WTC11 (cell line): Measurements from ENCODE around the gene MAST1. TPM values are rescaled to one million over a fixed set of nuclear protein-coding genes. Genes with fewer than 3 reads are reported as not detected.

Experiments used
- ATAC-seq: fragments of 200-7000 bp; cut with Tn5 transposase; 2 replicates; pipeline ENCODE4 v1.10.0; 2021; ENCODE audit warnings: mild to moderate bottlenecking, moderate library complexity
- CTCF ChIA-PET: fragments of 300-600 bp; sonication (Branson Sonifier 250); formaldehyde crosslinking; loops from one replicate; lab custom pipeline; 2021; ENCODE audit warnings: antibody characterized with exemption; lab: Charles Lee
- POLR2A ChIA-PET: fragments of 350-600 bp; sonication (Branson Sonifier 250); formaldehyde crosslinking; loops from one replicate; lab custom pipeline; 2021; ENCODE audit warnings: antibody characterized with exemption; lab: Charles Lee
- DNase-seq: peaks from one replicate; pipeline ENCODE4 v3.0.0; 2021; ENCODE audit warnings: low spot score
- H3K27ac Mint-ChIP-seq: 2 replicates; pipeline ENCODE4 v1.8.0; 2021; ENCODE audit warnings: mixed read lengths
- H3K27me3 Mint-ChIP-seq: 2 replicates; pipeline ENCODE4 v1.8.0; 2021; ENCODE audit warnings: low read depth, mild to moderate bottlenecking, moderate library complexity, mixed read lengths
- H3K36me3 Mint-ChIP-seq: 2 replicates; pipeline ENCODE4 v1.8.0; 2021; ENCODE audit warnings: mixed read lengths
- H3K4me1 Mint-ChIP-seq: 2 replicates; pipeline ENCODE4 v1.8.0; 2022; ENCODE audit warnings: mixed read lengths
- H3K4me3 Mint-ChIP-seq: 2 replicates; pipeline ENCODE4 v1.8.0; 2021; ENCODE audit warnings: mild to moderate bottlenecking, moderate library complexity, mixed read lengths
- H3K9me3 Mint-ChIP-seq: 2 replicates; pipeline ENCODE4 v1.8.0; 2021; ENCODE audit warnings: mixed read lengths
- CBFB ChIP-seq: sonication (generic); formaldehyde crosslinking; IDR thresholded peaks from 2 replicates; pipeline ENCODE4 v1.8.1; 2022; ENCODE audit warnings: mild to moderate bottlenecking, low read depth, missing genetic modification reagents
- CREB1 ChIP-seq: sonication (generic); formaldehyde crosslinking; IDR thresholded peaks from 2 replicates; pipeline ENCODE4 v1.8.0; 2023; ENCODE audit warnings: mild to moderate bottlenecking, missing genetic modification reagents
- EMX1 ChIP-seq: fragments of 250-450 bp; sonication (Bioruptor Pico); IDR thresholded peaks from 2 replicates; pipeline ENCODE4 v1.8.0; 2021; ENCODE audit warnings: mild to moderate bottlenecking
- FOXK1 ChIP-seq: sonication (generic); formaldehyde crosslinking; IDR thresholded peaks from 2 replicates; pipeline ENCODE4 v1.8.0; 2022; ENCODE audit warnings: mild to moderate bottlenecking, moderate library complexity, missing genetic modification reagents
- FOXP1 ChIP-seq: sonication (generic); formaldehyde crosslinking; IDR thresholded peaks from 2 replicates; pipeline ENCODE4 v1.8.0; 2022; ENCODE audit warnings: missing genetic modification reagents, mild to moderate bottlenecking, moderate library complexity, borderline replicate concordance
- GABPB1 ChIP-seq: sonication (generic); formaldehyde crosslinking; IDR thresholded peaks from 2 replicates; pipeline ENCODE4 v1.8.1; 2023; ENCODE audit warnings: mild to moderate bottlenecking, missing genetic modification reagents
- IRF2 ChIP-seq: sonication (generic); formaldehyde crosslinking; IDR thresholded peaks from 2 replicates; pipeline ENCODE4 v1.8.0; 2022; ENCODE audit warnings: low read depth, missing genetic modification reagents, borderline replicate concordance
- NR3C1 ChIP-seq: sonication (generic); formaldehyde crosslinking; conservative IDR thresholded peaks from 2 replicates; pipeline ENCODE4 v1.8.1; 2023; ENCODE audit warnings: low read depth, mild to moderate bottlenecking, missing genetic modification reagents
- SOX15 ChIP-seq: fragments of 250-450 bp; sonication (Bioruptor Pico); IDR thresholded peaks from 2 replicates; pipeline ENCODE4 v1.9.0; 2021; ENCODE audit warnings: mild to moderate bottlenecking
- TCF7 ChIP-seq: sonication (generic); formaldehyde crosslinking; IDR thresholded peaks from 2 replicates; pipeline ENCODE4 v1.8.0; 2022; ENCODE audit warnings: mild to moderate bottlenecking, low read depth, missing genetic modification reagents, moderate library complexity
- total RNA-seq: library from RNA; stranded (reverse); gene quantifications from 3 replicates; pipeline ENCODE4 v1.2.3, GENCODE V29; 2021
- TF ChIP-seq, protein P1 (sequence below): sonication (generic); formaldehyde crosslinking; IDR thresholded peaks from 2 replicates; pipeline ENCODE4 v1.8.1; 2023; ENCODE audit warnings: mild to moderate bottlenecking, missing genetic modification reagents, moderate library complexity
- TF ChIP-seq, protein P2 (sequence below): sonication (generic); formaldehyde crosslinking; IDR thresholded peaks from 2 replicates; pipeline ENCODE4 v1.8.1; 2023; ENCODE audit warnings: mild to moderate bottlenecking, missing genetic modification reagents, moderate library complexity
- TF ChIP-seq, protein P3 (sequence below): sonication (generic); formaldehyde crosslinking; IDR thresholded peaks from 2 replicates; pipeline ENCODE4 v1.8.1; 2023; ENCODE audit warnings: mild to moderate bottlenecking, missing genetic modification reagents, borderline replicate concordance
- TF ChIP-seq, protein P4 (sequence below): sonication (generic); formaldehyde crosslinking; IDR thresholded peaks from 2 replicates; pipeline ENCODE4 v1.8.1; 2022; ENCODE audit warnings: missing genetic modification reagents, borderline replicate concordance
- TF ChIP-seq, protein P5 (sequence below): fragments of 200-600 bp; IDR thresholded peaks from 2 replicates; pipeline ENCODE4 v1.8.0; 2022; ENCODE audit warnings: antibody characterized with exemption
- TF ChIP-seq, protein P6 (sequence below): sonication (generic); formaldehyde crosslinking; IDR thresholded peaks from 2 replicates; pipeline ENCODE4 v1.8.0; 2023; ENCODE audit warnings: missing genetic modification reagents
- TF ChIP-seq, protein P7 (sequence below): sonication (generic); formaldehyde crosslinking; IDR thresholded peaks from 2 replicates; pipeline ENCODE4 v1.8.1; 2022; ENCODE audit warnings: low read depth, mild to moderate bottlenecking, moderate library complexity, missing genetic modification reagents, borderline replicate concordance
- TF ChIP-seq, protein P8 (sequence below): fragments of 250-450 bp; sonication (Bioruptor Pico); IDR thresholded peaks from 2 replicates; pipeline ENCODE4 v1.8.0; 2021; ENCODE audit warnings: mild to moderate bottlenecking
- TF ChIP-seq, protein P9 (sequence below): sonication (generic); formaldehyde crosslinking; conservative IDR thresholded peaks from 2 replicates; pipeline ENCODE4 v1.8.1; 2023; ENCODE audit warnings: mild to moderate bottlenecking, low read depth, missing genetic modification reagents, moderate library complexity

MAST1 gene
- total RNA-seq, 1 experiment from 2014 or later = 24.3 TPM

DNA sequence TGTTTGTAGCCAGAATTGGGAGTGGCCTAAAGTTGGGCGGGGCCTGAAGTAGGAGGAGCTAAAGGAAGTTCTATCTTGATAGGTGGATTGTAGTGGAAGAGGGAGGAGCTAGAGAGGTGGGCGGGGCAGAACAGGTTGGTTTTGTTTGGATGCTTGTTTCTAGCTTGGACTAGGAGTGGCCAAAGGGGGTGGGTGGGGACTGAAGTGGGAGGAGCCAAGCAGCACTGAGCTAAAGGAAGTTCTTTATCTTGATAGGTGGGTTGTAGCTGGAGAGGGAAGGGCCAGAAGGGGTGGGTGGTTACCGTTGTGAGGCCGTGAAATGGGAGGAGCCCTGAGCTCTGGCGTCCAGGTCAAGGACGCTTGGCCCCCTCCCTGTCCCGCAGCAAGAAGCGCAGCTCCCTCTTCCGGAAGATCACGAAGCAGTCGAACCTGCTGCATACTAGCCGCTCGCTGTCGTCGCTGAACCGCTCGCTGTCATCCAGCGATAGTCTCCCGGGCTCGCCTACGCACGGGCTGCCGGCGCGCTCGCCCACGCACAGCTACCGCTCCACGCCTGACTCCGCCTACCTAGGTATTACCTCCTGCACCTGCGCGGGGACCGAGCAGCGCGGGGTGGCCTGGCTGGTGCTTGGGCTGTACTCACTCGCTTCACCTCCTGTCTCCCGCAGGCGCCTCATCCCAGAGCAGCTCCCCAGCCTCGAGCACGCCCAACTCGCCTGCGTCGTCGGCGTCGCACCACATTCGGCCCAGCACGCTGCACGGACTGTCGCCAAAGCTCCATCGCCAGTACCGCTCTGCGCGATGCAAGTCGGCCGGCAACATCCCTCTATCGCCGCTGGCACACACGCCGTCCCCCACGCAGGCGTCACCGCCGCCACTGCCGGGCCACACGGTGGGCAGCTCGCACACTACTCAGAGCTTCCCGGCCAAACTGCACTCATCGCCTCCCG is 34.9 kb downstream of the MAST1 start:
- Mint-ChIP-seq H3K4me1 (no peaks in the 10 kb centered on the region; the same call in 1 of the 2 replicates), H3K9me3 (peaks cover 8% of the 10 kb centered on the region), H3K27ac (no peak overlapping the region), H3K4me3 (peak overlapping the region; percentile 67), H3K27me3 (peaks cover 30% of the 10 kb centered on the region), H3K36me3 (peaks cover 50% of the 10 kb centered on the region)
- TF ChIP-seq, protein P1, sequence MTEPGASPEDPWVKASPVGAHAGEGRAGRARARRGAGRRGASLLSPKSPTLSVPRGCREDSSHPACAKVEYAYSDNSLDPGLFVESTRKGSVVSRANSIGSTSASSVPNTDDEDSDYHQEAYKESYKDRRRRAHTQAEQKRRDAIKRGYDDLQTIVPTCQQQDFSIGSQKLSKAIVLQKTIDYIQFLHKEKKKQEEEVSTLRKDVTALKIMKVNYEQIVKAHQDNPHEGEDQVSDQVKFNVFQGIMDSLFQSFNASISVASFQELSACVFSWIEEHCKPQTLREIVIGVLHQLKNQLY (CRISPR knock-in tag) = no peak
- TF ChIP-seq, protein P2, sequence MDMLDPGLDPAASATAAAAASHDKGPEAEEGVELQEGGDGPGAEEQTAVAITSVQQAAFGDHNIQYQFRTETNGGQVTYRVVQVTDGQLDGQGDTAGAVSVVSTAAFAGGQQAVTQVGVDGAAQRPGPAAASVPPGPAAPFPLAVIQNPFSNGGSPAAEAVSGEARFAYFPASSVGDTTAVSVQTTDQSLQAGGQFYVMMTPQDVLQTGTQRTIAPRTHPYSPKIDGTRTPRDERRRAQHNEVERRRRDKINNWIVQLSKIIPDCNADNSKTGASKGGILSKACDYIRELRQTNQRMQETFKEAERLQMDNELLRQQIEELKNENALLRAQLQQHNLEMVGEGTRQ = no peak
- TF ChIP-seq, protein P3, sequence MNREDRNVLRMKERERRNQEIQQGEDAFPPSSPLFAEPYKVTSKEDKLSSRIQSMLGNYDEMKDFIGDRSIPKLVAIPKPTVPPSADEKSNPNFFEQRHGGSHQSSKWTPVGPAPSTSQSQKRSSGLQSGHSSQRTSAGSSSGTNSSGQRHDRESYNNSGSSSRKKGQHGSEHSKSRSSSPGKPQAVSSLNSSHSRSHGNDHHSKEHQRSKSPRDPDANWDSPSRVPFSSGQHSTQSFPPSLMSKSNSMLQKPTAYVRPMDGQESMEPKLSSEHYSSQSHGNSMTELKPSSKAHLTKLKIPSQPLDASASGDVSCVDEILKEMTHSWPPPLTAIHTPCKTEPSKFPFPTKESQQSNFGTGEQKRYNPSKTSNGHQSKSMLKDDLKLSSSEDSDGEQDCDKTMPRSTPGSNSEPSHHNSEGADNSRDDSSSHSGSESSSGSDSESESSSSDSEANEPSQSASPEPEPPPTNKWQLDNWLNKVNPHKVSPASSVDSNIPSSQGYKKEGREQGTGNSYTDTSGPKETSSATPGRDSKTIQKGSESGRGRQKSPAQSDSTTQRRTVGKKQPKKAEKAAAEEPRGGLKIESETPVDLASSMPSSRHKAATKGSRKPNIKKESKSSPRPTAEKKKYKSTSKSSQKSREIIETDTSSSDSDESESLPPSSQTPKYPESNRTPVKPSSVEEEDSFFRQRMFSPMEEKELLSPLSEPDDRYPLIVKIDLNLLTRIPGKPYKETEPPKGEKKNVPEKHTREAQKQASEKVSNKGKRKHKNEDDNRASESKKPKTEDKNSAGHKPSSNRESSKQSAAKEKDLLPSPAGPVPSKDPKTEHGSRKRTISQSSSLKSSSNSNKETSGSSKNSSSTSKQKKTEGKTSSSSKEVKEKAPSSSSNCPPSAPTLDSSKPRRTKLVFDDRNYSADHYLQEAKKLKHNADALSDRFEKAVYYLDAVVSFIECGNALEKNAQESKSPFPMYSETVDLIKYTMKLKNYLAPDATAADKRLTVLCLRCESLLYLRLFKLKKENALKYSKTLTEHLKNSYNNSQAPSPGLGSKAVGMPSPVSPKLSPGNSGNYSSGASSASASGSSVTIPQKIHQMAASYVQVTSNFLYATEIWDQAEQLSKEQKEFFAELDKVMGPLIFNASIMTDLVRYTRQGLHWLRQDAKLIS = no peak
- TF ChIP-seq IRF2 (CRISPR knock-in tag) (no peak), FOXP1 (CRISPR knock-in tag) (no peak), SOX15 (no peak), CBFB (no peak), FOXK1 (CRISPR knock-in tag) (no peak), EMX1 (CRISPR knock-in tag) (no peak), GABPB1 (CRISPR knock-in tag) (no peak), CREB1 (no peak), TCF7 (no peak), NR3C1 (no peak)
- TF ChIP-seq, protein P4, sequence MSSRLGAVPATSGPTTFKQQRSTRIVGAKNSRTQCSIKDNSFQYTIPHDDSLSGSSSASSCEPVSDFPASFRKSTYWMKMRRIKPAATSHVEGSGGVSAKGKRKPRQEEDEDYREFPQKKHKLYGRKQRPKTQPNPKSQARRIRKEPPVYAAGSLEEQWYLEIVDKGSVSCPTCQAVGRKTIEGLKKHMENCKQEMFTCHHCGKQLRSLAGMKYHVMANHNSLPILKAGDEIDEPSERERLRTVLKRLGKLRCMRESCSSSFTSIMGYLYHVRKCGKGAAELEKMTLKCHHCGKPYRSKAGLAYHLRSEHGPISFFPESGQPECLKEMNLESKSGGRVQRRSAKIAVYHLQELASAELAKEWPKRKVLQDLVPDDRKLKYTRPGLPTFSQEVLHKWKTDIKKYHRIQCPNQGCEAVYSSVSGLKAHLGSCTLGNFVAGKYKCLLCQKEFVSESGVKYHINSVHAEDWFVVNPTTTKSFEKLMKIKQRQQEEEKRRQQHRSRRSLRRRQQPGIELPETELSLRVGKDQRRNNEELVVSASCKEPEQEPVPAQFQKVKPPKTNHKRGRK (CRISPR knock-in tag) = no peak
- TF ChIP-seq, protein P5, sequence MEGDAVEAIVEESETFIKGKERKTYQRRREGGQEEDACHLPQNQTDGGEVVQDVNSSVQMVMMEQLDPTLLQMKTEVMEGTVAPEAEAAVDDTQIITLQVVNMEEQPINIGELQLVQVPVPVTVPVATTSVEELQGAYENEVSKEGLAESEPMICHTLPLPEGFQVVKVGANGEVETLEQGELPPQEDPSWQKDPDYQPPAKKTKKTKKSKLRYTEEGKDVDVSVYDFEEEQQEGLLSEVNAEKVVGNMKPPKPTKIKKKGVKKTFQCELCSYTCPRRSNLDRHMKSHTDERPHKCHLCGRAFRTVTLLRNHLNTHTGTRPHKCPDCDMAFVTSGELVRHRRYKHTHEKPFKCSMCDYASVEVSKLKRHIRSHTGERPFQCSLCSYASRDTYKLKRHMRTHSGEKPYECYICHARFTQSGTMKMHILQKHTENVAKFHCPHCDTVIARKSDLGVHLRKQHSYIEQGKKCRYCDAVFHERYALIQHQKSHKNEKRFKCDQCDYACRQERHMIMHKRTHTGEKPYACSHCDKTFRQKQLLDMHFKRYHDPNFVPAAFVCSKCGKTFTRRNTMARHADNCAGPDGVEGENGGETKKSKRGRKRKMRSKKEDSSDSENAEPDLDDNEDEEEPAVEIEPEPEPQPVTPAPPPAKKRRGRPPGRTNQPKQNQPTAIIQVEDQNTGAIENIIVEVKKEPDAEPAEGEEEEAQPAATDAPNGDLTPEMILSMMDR = no peak
- TF ChIP-seq, protein P6, sequence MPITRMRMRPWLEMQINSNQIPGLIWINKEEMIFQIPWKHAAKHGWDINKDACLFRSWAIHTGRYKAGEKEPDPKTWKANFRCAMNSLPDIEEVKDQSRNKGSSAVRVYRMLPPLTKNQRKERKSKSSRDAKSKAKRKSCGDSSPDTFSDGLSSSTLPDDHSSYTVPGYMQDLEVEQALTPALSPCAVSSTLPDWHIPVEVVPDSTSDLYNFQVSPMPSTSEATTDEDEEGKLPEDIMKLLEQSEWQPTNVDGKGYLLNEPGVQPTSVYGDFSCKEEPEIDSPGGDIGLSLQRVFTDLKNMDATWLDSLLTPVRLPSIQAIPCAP (CRISPR knock-in tag) = no peak
- TF ChIP-seq, protein P7, sequence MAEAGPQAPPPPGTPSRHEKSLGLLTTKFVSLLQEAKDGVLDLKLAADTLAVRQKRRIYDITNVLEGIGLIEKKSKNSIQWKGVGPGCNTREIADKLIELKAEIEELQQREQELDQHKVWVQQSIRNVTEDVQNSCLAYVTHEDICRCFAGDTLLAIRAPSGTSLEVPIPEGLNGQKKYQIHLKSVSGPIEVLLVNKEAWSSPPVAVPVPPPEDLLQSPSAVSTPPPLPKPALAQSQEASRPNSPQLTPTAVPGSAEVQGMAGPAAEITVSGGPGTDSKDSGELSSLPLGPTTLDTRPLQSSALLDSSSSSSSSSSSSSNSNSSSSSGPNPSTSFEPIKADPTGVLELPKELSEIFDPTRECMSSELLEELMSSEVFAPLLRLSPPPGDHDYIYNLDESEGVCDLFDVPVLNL (CRISPR knock-in tag) = no peak
- TF ChIP-seq, protein P8, sequence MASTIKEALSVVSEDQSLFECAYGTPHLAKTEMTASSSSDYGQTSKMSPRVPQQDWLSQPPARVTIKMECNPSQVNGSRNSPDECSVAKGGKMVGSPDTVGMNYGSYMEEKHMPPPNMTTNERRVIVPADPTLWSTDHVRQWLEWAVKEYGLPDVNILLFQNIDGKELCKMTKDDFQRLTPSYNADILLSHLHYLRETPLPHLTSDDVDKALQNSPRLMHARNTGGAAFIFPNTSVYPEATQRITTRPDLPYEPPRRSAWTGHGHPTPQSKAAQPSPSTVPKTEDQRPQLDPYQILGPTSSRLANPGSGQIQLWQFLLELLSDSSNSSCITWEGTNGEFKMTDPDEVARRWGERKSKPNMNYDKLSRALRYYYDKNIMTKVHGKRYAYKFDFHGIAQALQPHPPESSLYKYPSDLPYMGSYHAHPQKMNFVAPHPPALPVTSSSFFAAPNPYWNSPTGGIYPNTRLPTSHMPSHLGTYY (CRISPR knock-in tag) = no peak
- TF ChIP-seq, protein P9, sequence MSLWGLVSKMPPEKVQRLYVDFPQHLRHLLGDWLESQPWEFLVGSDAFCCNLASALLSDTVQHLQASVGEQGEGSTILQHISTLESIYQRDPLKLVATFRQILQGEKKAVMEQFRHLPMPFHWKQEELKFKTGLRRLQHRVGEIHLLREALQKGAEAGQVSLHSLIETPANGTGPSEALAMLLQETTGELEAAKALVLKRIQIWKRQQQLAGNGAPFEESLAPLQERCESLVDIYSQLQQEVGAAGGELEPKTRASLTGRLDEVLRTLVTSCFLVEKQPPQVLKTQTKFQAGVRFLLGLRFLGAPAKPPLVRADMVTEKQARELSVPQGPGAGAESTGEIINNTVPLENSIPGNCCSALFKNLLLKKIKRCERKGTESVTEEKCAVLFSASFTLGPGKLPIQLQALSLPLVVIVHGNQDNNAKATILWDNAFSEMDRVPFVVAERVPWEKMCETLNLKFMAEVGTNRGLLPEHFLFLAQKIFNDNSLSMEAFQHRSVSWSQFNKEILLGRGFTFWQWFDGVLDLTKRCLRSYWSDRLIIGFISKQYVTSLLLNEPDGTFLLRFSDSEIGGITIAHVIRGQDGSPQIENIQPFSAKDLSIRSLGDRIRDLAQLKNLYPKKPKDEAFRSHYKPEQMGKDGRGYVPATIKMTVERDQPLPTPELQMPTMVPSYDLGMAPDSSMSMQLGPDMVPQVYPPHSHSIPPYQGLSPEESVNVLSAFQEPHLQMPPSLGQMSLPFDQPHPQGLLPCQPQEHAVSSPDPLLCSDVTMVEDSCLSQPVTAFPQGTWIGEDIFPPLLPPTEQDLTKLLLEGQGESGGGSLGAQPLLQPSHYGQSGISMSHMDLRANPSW (CRISPR knock-in tag) = no peak
- DNase-seq (peak; percentile 89), ATAC-seq (peak; percentile 86)
- POLR2A ChIA-PET = interaction anchor here (0.5 to 3.1 kb wide), 9 partner anchors 8 to 733 kb away, joined by 3 to 18 read pairs (median 4); partner anchors contain the start of genes DNASE2, GCDH, RNASEH2A and ZNF20
- CTCF ChIA-PET = interaction anchor here (0.5 to 2.4 kb wide), 27 partner anchors 8 to 323 kb away, joined by 3 to 49 read pairs (median 5); partner anchors contain the start of genes BEST2, GCDH, JUNB and SYCE2
